Ecto neural progenitor cell (in vitro differentiated cells): ENCODE measurements around the gene ETDA.
"Not testable (repeated sequence)": the region's sequence is repeated elsewhere in the genome, so short reads cannot be mapped to it uniquely, and the experiment has no call there.

Experiments used
- DNase-seq: peaks from one replicate; pipeline ENCODE4 v3.0.0-alpha.2; 2018; ENCODE audit warnings: low spot score

Gene ETDA

GRCh38 chrX:135252011-135252518, at the start of gene ETDA:
Gene ETDA, plus strand, starts transcription at chrX:135252061. Its CDS starts 1,216 bp downstream, at chrX:135253277.
- not testable (repeated sequence) for DNase-seq

GRCh38 chrX:135206427-135206826, 45.4 kb upstream of the ETDA start:
- DNase-seq = not testable (repeated sequence)

- DNase-seq = no peak
Observed at GRCh38 chrX:135213200-135213844, 38.5 kb upstream of the ETDA start.

GRCh38 chrX:135245989-135246388, 5.9 kb upstream of the ETDA start:
- not testable (repeated sequence) for DNase-seq

- DNase-seq = not testable (repeated sequence)
Observed at GRCh38 chrX:135256087-135256684, 4.3 kb downstream of the ETDA start.

- DNase-seq = no peak
Observed at GRCh38 chrX:135256923-135257322, 5.1 kb downstream of the ETDA start.

GRCh38 chrX:135257469-135257868, 5.6 kb downstream of the ETDA start:
- no peak for DNase-seq

- not testable (repeated sequence) for DNase-seq
Observed at GRCh38 chrX:135260976-135261375, 9.1 kb downstream of the ETDA start.

- not testable (repeated sequence) for DNase-seq
Observed at GRCh38 chrX:135263376-135263775, 11.5 kb downstream of the ETDA start.

- no peak for DNase-seq
Observed at GRCh38 chrX:135264206-135264605, 12.3 kb downstream of the ETDA start.

- DNase-seq = no peak
Observed at GRCh38 chrX:135273162-135273561, 21.3 kb downstream of the ETDA start.

GRCh38 chrX:135275973-135276372, 24.1 kb downstream of the ETDA start:
- no peak for DNase-seq

- no peak for DNase-seq
Observed at GRCh38 chrX:135287266-135287823, 35.5 kb downstream of the ETDA start.

- DNase-seq = peak; percentile 67
Observed at GRCh38 chrX:135295238-135295943, 43.5 kb downstream of the ETDA start.

GRCh38 chrX:135295944-135296305, 44.1 kb downstream of the ETDA start:
- no peak for DNase-seq

GRCh38 chrX:135302269-135302873, 50.5 kb downstream of the ETDA start:
- no peak for DNase-seq
